Choroid plexus epithelial cell (primary cell): ENCODE data around the gene PLGRKT.
A peak's percentile ranks its signal among the peaks of the same experiment; 100 is the strongest.

Experiments
- DNase-seq: peaks from one replicate; pipeline ENCODE4 v3.0.0-alpha.2; 2010; ENCODE audit warnings: low read depth
- H3K4me3 ChIP-seq: 2 replicates; pipeline ENCODE4 v1.5.1; 2011; ENCODE audit warnings: low read depth, mild to moderate bottlenecking, control low read depth, low read length, moderate library complexity
- TF ChIP-seq, protein P1 (sequence below): conservative IDR thresholded peaks from 2 replicates; pipeline ENCODE4 v1.5.1; 2011; ENCODE audit warnings: low read depth, mild to moderate bottlenecking, control low read depth, inconsistent platforms, low read length, moderate library complexity

PLGRKT gene

DNA sequence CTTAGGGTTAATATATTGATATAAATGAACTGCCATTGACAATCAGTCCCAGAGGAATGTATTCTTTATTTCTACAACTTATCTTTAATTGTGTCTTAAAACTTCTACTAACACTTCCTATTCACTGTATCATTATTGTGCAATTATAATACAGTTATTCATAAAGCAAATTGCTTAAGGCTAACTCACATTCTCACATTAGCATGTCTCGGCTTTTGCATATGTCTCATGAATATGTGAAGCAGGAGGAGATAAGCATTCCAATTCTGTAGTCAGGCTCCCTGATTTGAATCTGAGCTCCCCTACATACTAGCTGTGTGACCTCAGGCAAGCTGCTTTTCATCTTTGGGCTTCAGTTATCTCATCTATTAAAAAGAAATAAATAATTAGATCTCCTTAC, 45.4 kb downstream of the PLGRKT start:
- no peak overlapping the region for H3K4me3 ChIP-seq
- TF ChIP-seq, protein P1, sequence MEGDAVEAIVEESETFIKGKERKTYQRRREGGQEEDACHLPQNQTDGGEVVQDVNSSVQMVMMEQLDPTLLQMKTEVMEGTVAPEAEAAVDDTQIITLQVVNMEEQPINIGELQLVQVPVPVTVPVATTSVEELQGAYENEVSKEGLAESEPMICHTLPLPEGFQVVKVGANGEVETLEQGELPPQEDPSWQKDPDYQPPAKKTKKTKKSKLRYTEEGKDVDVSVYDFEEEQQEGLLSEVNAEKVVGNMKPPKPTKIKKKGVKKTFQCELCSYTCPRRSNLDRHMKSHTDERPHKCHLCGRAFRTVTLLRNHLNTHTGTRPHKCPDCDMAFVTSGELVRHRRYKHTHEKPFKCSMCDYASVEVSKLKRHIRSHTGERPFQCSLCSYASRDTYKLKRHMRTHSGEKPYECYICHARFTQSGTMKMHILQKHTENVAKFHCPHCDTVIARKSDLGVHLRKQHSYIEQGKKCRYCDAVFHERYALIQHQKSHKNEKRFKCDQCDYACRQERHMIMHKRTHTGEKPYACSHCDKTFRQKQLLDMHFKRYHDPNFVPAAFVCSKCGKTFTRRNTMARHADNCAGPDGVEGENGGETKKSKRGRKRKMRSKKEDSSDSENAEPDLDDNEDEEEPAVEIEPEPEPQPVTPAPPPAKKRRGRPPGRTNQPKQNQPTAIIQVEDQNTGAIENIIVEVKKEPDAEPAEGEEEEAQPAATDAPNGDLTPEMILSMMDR = no peak
- DNase-seq = peak; percentile 10

DNA sequence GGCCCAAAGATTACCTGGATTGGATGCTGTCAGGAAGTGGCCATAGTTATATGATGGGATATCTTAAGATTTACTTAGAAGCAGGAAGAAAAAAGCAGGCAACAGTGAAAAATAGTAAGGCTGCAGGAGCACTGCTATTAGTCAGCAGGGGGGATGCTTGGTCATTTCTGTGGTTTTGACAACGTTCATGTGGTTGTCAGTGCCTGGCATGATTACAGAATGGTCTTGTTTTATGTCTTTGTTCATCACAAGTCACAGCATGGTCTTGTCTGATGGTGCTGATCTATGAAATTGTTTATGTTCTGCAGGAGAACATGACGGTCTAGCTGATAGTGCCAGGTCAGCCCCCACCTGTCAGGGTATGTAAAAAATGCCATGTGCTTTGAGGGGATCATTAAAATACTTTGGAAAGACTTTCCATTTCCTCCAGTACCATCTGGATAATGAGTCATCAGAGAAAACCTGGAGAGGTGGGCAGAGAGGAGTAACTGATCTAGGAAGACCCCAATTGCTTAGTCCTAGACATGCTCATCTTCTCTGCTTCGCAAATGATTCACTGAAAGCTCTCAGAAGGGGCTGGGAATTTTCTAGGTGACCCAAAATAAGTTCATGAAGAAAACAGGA, 48.5 kb downstream of the PLGRKT start:
- DNase-seq = peak; percentile 97
- TF ChIP-seq, protein P1 = no peak
- no peak overlapping the region for H3K4me3 ChIP-seq

DNA sequence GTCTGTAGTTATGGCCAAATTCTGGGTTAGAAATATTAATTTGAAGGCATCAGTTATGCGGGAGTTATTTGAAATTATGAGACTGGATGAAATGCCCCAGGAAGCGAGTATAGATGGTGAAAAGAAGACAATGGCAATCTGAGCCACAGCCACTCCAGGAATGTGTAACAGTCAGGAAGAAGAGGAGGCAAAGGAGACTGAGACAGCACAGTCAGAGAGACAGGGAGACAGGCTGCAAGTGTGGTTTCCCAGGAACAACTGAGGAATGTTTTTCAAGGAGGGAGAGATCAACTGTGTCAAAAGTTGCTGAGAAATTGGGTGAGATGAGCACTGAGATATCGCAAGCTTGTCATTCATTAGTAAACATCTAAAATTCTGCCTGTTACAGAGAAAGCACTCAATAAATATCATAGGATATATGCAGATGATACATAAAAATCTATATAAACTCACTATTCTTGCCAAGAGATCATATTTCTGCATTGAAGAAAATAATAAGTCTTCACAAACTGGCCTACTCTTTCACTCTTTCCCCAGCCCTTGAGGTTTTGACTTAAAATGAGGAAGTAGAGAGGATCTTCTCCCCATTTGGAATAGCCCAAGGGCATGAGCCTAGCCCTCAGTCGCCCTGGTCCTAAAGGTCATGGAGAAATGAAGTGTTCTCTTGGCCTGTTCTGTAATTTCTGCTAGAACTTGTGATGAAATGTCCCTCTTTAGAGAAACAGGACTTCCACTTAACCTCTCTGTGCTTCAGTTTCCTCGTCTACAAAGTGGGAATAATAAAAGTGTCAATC, 49.5 kb downstream of the PLGRKT start:
- peak; percentile 75 for DNase-seq
- H3K4me3 ChIP-seq = no peak overlapping the region
- TF ChIP-seq, protein P1 = no peak

DNA sequence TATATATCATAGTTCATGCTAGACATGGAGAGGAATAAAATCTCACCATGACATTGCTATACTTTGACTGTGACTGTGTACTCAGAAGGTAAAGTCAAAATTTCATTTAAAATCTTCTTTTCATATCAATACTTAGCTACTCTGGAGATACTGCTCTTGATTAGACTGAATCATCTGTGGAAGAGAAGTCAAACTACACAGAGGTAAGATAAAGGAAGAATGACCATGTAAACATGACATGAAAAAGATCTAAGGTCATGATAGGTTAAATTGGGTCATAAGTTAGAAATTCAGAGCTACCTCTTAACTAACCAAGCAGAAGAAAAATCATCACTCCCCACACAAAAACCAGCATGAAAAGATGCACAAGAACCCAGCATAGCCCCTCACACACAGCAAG, 53.3 kb downstream of the PLGRKT start:
- TF ChIP-seq, protein P1 = no peak
- no peak for DNase-seq
- H3K4me3 ChIP-seq = no peak overlapping the region

DNA sequence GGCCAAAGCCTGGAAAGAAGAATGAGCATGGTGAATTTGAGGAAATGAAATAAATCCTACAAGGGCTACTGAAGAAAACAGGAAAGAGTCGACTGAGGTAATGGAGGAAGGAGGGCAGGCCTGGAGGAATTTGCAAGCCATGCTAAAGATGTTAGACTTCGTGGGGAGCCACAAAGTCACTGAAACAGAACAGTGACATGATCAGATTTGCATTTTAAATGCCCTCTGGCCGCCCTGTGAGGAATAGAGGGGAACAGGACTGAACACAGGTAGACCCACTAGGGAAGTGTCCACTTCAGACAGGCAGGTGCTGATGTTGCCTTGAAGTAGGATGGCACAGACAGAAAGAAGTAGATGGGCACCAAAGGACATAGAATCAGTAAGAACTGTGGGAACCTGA, 55.2 kb downstream of the PLGRKT start:
- H3K4me3 ChIP-seq = no peak overlapping the region
- TF ChIP-seq, protein P1 = no peak
- DNase-seq = no peak

DNA sequence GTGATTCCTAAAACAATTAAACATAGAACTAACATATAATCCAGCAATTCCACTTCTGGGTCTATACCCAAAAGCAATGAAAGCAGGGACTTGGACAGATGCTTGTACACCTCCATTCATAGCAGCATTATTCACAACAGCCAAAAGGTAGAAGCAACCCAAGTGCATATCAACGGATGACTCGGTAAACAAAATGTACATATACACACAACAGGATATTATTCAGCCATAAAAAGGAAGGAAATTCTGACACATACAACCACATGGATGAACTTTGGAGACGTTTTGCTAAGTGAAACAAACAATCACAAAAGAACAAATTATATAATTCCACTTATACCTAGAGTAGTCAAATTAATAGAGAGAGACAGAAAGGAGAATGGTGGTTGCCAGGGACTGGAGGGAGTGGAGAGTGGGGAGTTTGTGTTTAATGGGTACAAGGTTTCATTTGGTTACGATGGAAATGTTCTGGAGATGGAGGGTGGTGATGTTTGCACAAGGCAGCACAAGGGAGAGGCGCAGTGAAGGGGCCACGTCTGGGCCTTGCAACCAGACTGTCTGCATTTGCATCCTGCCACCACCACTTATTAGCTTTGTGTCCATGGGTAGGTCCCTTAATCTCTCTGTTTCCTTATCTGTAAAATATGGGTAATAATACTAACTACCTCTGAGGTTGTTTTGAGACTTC, 61.8 kb downstream of the PLGRKT start:
- TF ChIP-seq, protein P1 = no peak
- DNase-seq = peak; percentile 9
- no peak overlapping the region for H3K4me3 ChIP-seq
